SK-N-SH (cell line): Measurements from ENCODE around the gene CTNS. TPM values are rescaled to one million over a fixed set of nuclear protein-coding genes. Genes with fewer than 3 reads are reported as not detected.

Experiments
- CTCF ChIA-PET: fragments of 300-600, 350-600 bp; formaldehyde crosslinking; extraction: SDS; loops from one replicate; lab custom pipeline; 2021; lab: Yijun Ruan, JAX
- POLR2A ChIA-PET: fragments of 350-600 bp; sonication (Branson Sonifier 250); formaldehyde crosslinking; extraction: SDS; loops from one replicate; lab custom pipeline; 2020; ENCODE audit warnings: antibody characterized with exemption, inconsistent platforms; lab: Yijun Ruan, JAX
- DNase-seq: peaks from one replicate; pipeline ENCODE4 v3.0.0; 2012
- H2AFZ ChIP-seq: fragments of 200-600 bp; sonication (generic); 2 replicates; pipeline ENCODE4 v1.8.1; 2016; ENCODE audit warnings: antibody characterized with exemption, mild to moderate bottlenecking, low read depth
- H3F3A ChIP-seq: fragments of 200-600 bp; sonication (generic); replicated peaks from 2 replicates; pipeline ENCODE3; 2016; ENCODE audit warnings: antibody characterized with exemption, mild to moderate bottlenecking; ENCODE audit not compliant: insufficient read depth
- H3K27ac ChIP-seq, 2 experiments: fragments of 200-500 bp in 1 of 2; fragments of 200-600 bp in 1 of 2; sonication (Bioruptor generic) in 1 of 2; sonication (generic), shearing (Covaris generic) in 1 of 2; 2 replicates each; pipeline versions ENCODE4 v1.5.1 to v1.6.1; 2014 to 2016; ENCODE audit warnings: low read depth in 2 of 2, inconsistent platforms in 1 of 2, low read length in 1 of 2, mild to moderate bottlenecking in 1 of 2, mixed read lengths in 1 of 2
- H3K27me3 ChIP-seq: fragments of 200-600 bp; sonication (generic), shearing (Covaris generic); 2 replicates; pipeline ENCODE4 v1.6.1; 2016; ENCODE audit warnings: mixed run types; ENCODE audit not compliant: insufficient read depth
- H3K36me3 ChIP-seq, 2 experiments: fragments of 200-500 bp in 1 of 2; fragments of 200-600 bp in 1 of 2; sonication (Bioruptor generic) in 1 of 2; sonication (generic) in 1 of 2; replicated peaks in 1 of 2; 2 replicates each; pipeline versions ENCODE3 to v1.5.1; 2014 to 2016; ENCODE audit warnings: low read length in 1 of 2, mild to moderate bottlenecking in 1 of 2; ENCODE audit not compliant: insufficient read depth in 2 of 2, control insufficient read depth in 1 of 2
- H3K4me1 ChIP-seq, 2 experiments: fragments of 200-500 bp in 1 of 2; fragments of 200-600 bp in 1 of 2; sonication (Bioruptor generic) in 1 of 2; sonication (generic), shearing (Covaris generic) in 1 of 2; 2 replicates each; pipeline versions ENCODE4 v1.5.1 to v1.6.1; 2014 to 2016; ENCODE audit warnings: low read depth in 1 of 2, low read length in 1 of 2, mixed run types in 1 of 2; ENCODE audit not compliant: insufficient read depth in 2 of 2, control insufficient read depth in 1 of 2
- H3K4me2 ChIP-seq: fragments of 200-600 bp; sonication (generic), shearing (Covaris generic); 2 replicates; pipeline ENCODE4 v1.6.1; 2017; ENCODE audit warnings: mixed run types
- H3K4me3 ChIP-seq, 2 experiments: fragments of 200-500 bp in 1 of 2; fragments of 200-600 bp in 1 of 2; sonication (Bioruptor generic) in 1 of 2; sonication (generic), shearing (Covaris generic) in 1 of 2; 2 replicates each; pipeline versions ENCODE4 v1.5.1 to v1.8.1; 2014 to 2016; ENCODE audit warnings: low read depth in 2 of 2, inconsistent platforms in 1 of 2, low read length in 1 of 2, mild to moderate bottlenecking in 1 of 2, mixed read lengths in 1 of 2, moderate library complexity in 1 of 2
- H3K79me2 ChIP-seq: fragments of 200-600 bp; sonication (generic); 2 replicates; pipeline ENCODE4 v1.8.1; 2017; ENCODE audit warnings: mild to moderate bottlenecking; ENCODE audit not compliant: insufficient read depth
- H3K9ac ChIP-seq: fragments of 200-600 bp; sonication (generic); 2 replicates; pipeline ENCODE4 v1.6.1; 2017; ENCODE audit warnings: mixed run types
- H3K9me2 ChIP-seq: fragments of 200-600 bp; sonication (generic); 2 replicates; pipeline ENCODE4 v1.6.1; 2017; ENCODE audit warnings: mixed run types
- H3K9me3 ChIP-seq: fragments of 200-600 bp; sonication (generic); 2 replicates; pipeline ENCODE4 v1.6.1; 2017; ENCODE audit warnings: mixed run types, mild to moderate bottlenecking, moderate library complexity
- H4K20me1 ChIP-seq: fragments of 200-600 bp; sonication (generic); 2 replicates; pipeline ENCODE4 v1.6.1; 2017; ENCODE audit warnings: mild to moderate bottlenecking, mixed run types; ENCODE audit not compliant: insufficient read depth
- ELF1 ChIP-seq: IDR thresholded peaks from 2 replicates; pipeline ENCODE4 v1.4.0; 2012
- EP300 ChIP-seq, 2 experiments: IDR thresholded peaks; 2 replicates each; pipeline versions ENCODE4 v1.4.0 to v1.6.1; 2012; ENCODE audit warnings: borderline replicate concordance in 1 of 2, low read depth in 1 of 2, low read length in 1 of 2
- EZH2phosphoT487 ChIP-seq: fragments of 200-600 bp; sonication (generic); IDR thresholded peaks from 2 replicates; pipeline ENCODE4 v1.6.1; 2017; ENCODE audit warnings: low read depth, mixed run types, mild to moderate bottlenecking, antibody characterized with exemption, moderate library complexity, borderline replicate concordance
- FOSL2 ChIP-seq: IDR thresholded peaks from 2 replicates; pipeline ENCODE4 v1.4.0; 2012; ENCODE audit warnings: low read depth, mild to moderate bottlenecking, moderate library complexity, borderline replicate concordance
- FOXJ3 ChIP-seq: sonication (generic); formaldehyde crosslinking; IDR thresholded peaks from 2 replicates; pipeline ENCODE4 v1.5.1; 2020; ENCODE audit warnings: mild to moderate bottlenecking, missing genetic modification reagents
- GATA2 ChIP-seq: sonication (generic); formaldehyde crosslinking; IDR thresholded peaks from 2 replicates; pipeline ENCODE4 v1.5.0; 2020; ENCODE audit warnings: mild to moderate bottlenecking, missing genetic modification reagents
- IRF3 ChIP-seq: fragments of 150-350 bp; IDR thresholded peaks from 2 replicates; pipeline ENCODE4 v1.6.1; 2016; ENCODE audit warnings: mild to moderate bottlenecking, low read depth, low read length
- JUND ChIP-seq: IDR thresholded peaks from 2 replicates; pipeline ENCODE4 v1.4.0; 2012
- MXI1 ChIP-seq: IDR thresholded peaks from 2 replicates; pipeline ENCODE4 v1.6.1; 2012; ENCODE audit warnings: mild to moderate bottlenecking, low read depth, low read length, improper control_type of control experiment
- NRF1 ChIP-seq: IDR thresholded peaks from 2 replicates; pipeline ENCODE4 v1.6.1; 2012; ENCODE audit warnings: low read depth, mild to moderate bottlenecking, low read length
- RCOR1 ChIP-seq: fragments of 150-350 bp; IDR thresholded peaks from 2 replicates; pipeline ENCODE4 v1.6.1; 2017; ENCODE audit warnings: antibody characterized with exemption, low read length
- RFX5 ChIP-seq: IDR thresholded peaks from 2 replicates; pipeline ENCODE4 v1.6.1; 2012; ENCODE audit warnings: mild to moderate bottlenecking, improper control_type of control experiment, low read length
- RXRA ChIP-seq: IDR thresholded peaks from 2 replicates; pipeline ENCODE4 v1.4.0; 2012; ENCODE audit warnings: low read depth, mild to moderate bottlenecking, borderline replicate concordance
- SIN3A ChIP-seq: IDR thresholded peaks from 2 replicates; pipeline ENCODE4 v1.6.1; 2012; ENCODE audit warnings: low read depth, mild to moderate bottlenecking, low read length, moderate library complexity, borderline replicate concordance
- TAF1 ChIP-seq: IDR thresholded peaks from 2 replicates; pipeline ENCODE4 v1.6.1; 2012; ENCODE audit warnings: low read depth, mild to moderate bottlenecking, low read length, moderate library complexity, borderline replicate concordance
- TCF12 ChIP-seq: IDR thresholded peaks from 2 replicates; pipeline ENCODE4 v1.4.0; 2012
- TEAD4 ChIP-seq: IDR thresholded peaks from 2 replicates; pipeline ENCODE4 v1.4.0; 2012; ENCODE audit warnings: mild to moderate bottlenecking, borderline replicate concordance; ENCODE audit not compliant: insufficient read depth
- YY1 ChIP-seq: IDR thresholded peaks from 2 replicates; pipeline ENCODE4 v1.4.0; 2012; ENCODE audit warnings: low read depth, mild to moderate bottlenecking
- WGBS: methylation state at CpG from one replicate; pipeline ENCODE4 v1.1.6; 2017; ENCODE audit warnings: low lambda C conversion rate; 5-methylcytosine and 5-hydroxymethylcytosine counted together
- polyA plus RNA-seq, 3 experiments: library from polyadenylated mRNA; depleted of rRNA; stranded (reverse); fragments of >200 nt; gene quantifications; 2 replicates each; pipeline ENCODE4 v1.2.3, GENCODE V29; 2012
- TF ChIP-seq, protein P1 (sequence below): fragments of 200-600 bp; sonication (generic); IDR thresholded peaks from 2 replicates; pipeline ENCODE4 v1.6.1; 2017; ENCODE audit warnings: antibody characterized with exemption, mild to moderate bottlenecking, moderate library complexity
- TF ChIP-seq, protein P2 (sequence below): IDR thresholded peaks from 2 replicates; pipeline ENCODE4 v1.4.0; 2012; ENCODE audit warnings: low read depth

Gene CTNS
- polyA plus RNA-seq, 1 of the 3 experiments (the other 2 are of a cell fraction): 8.2 TPM

- DNase-seq: no peak
- no peaks in the 10 kb centered on the region for H3K36me3 ChIP-seq
- no peaks in the 10 kb centered on the region for H4K20me1 ChIP-seq
- no peaks in the 10 kb centered on the region for H3F3A ChIP-seq
- H3K9me3 ChIP-seq: no peaks in the 10 kb centered on the region
- H3K79me2 ChIP-seq: no peaks in the 10 kb centered on the region
- no peak overlapping the region for H3K4me3 ChIP-seq
- H3K9ac ChIP-seq: no peak overlapping the region
- H3K27me3 ChIP-seq: no peaks in the 10 kb centered on the region
- POLR2A ChIA-PET: no interaction called here
- H3K9me2 ChIP-seq: no peaks in the 10 kb centered on the region
- H2AFZ ChIP-seq: no peak overlapping the region
- H3K4me1 ChIP-seq: peaks cover 0 to 13% of the 10 kb centered on the region in 2 experiments; a peak in 1 of 4 replicates
- H3K27ac ChIP-seq: no peak overlapping the region
- TF ChIP-seq TAF1 (no peak), IRF3 (no peak), FOSL2 (no peak), RFX5 (no peak), MXI1 (no peak), RXRA (no peak), JUND (no peak), ELF1 (no peak), EZH2phosphoT487 (no peak), YY1 (no peak), RCOR1 (no peak), GATA2 (CRISPR knock-in tag) (no peak), FOXJ3 (CRISPR knock-in tag) (no peak), NRF1 (no peak), TEAD4 (no peak), EP300 (IDR thresholded peaks at IDR 0.05; ENCODE audit: borderline replicate concordance in 1 of 2, low read depth in 1 of 2, low read length in 1 of 2) (no peak), SIN3A (no peak), TCF12 (no peak)
- TF ChIP-seq, protein P1, sequence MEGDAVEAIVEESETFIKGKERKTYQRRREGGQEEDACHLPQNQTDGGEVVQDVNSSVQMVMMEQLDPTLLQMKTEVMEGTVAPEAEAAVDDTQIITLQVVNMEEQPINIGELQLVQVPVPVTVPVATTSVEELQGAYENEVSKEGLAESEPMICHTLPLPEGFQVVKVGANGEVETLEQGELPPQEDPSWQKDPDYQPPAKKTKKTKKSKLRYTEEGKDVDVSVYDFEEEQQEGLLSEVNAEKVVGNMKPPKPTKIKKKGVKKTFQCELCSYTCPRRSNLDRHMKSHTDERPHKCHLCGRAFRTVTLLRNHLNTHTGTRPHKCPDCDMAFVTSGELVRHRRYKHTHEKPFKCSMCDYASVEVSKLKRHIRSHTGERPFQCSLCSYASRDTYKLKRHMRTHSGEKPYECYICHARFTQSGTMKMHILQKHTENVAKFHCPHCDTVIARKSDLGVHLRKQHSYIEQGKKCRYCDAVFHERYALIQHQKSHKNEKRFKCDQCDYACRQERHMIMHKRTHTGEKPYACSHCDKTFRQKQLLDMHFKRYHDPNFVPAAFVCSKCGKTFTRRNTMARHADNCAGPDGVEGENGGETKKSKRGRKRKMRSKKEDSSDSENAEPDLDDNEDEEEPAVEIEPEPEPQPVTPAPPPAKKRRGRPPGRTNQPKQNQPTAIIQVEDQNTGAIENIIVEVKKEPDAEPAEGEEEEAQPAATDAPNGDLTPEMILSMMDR: no peak
- TF ChIP-seq, protein P2, sequence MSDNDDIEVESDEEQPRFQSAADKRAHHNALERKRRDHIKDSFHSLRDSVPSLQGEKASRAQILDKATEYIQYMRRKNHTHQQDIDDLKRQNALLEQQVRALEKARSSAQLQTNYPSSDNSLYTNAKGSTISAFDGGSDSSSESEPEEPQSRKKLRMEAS: no peak
- CTCF ChIA-PET: interaction anchor here (1.2 to 4.3 kb wide), 3 partner anchors 11 to 152 kb away, joined by 3 to 28 read pairs (median 6); partner anchors contain the start of gene NCBP3
- 87% methylated on average over 9 of the region's 9 CpGs for WGBS
- H3K4me2 ChIP-seq: no peak overlapping the region
These were observed 57.3 kb downstream of the CTNS start for GRCh38 chr17:3693829-3694231.
